HCT116 (cell line): ENCODE data around the gene ELANE. TPM values are rescaled to one million over a fixed set of nuclear protein-coding genes. Genes with fewer than 3 reads are reported as not detected.

ENCODE experiments used
- ATAC-seq: fragments of 200-7000 bp; cut with Tn5 transposase; 2 replicates; pipeline ENCODE4 v1.9.1; 2020; ENCODE audit warnings: mild to moderate bottlenecking, moderate library complexity
- BruUV-seq: library from RNA; stranded (reverse); fragments of 400-500 nt; replicated peaks from 2 replicates; lab custom pipeline; 2021; lab: Mats Ljungman, UMichigan
- CTCF ChIA-PET: fragments of 300-600 bp; sonication (Branson Sonifier 250); formaldehyde crosslinking; loops from one replicate; lab custom pipeline; 2021; ENCODE audit warnings: antibody characterized with exemption; lab: Charles Lee
- POLR2A ChIA-PET: fragments of 300-600, 350-600 bp; sonication (Branson Sonifier 250); formaldehyde crosslinking; loops from one replicate; lab custom pipeline; 2021; ENCODE audit warnings: antibody characterized with exemption; lab: Charles Lee
- RAD21 ChIA-PET, 2 experiments: fragments of 300-600 bp; sonication (Branson Sonifier 250); formaldehyde crosslinking; loops; one replicate each; lab custom pipeline; 2023; ENCODE audit warnings: low total read pairs in 2 of 2; ENCODE audit not compliant: uncharacterized antibody in 2 of 2, unreplicated experiment in 2 of 2, low non-redundant PET in 1 of 2; lab: Charles Lee
- DNase-seq: peaks from one replicate; pipeline ENCODE4 v3.0.0-alpha.2; 2010; ENCODE audit warnings: low read depth, low spot score
- H2AFZ ChIP-seq: fragments of 200-600 bp; shearing (Covaris generic), sonication (generic); 2 replicates; pipeline ENCODE4 v1.6.1; 2017; ENCODE audit warnings: low read depth, mixed run types, mixed read lengths, antibody characterized with exemption, low read length; ENCODE audit not compliant: poor library complexity, severe bottlenecking
- H3K27ac ChIP-seq: 2 replicates; pipeline ENCODE4 v1.5.1; 2012; ENCODE audit warnings: low read depth, low read length
- H3K27me3 ChIP-seq: fragments of 200-600 bp; sonication (generic); 2 replicates; pipeline ENCODE4 v1.6.1; 2016; ENCODE audit warnings: mixed run types, low read length, mixed read lengths; ENCODE audit not compliant: insufficient read depth
- H3K36me3 ChIP-seq, 2 experiments: fragments of 200-500 bp in 1 of 2; fragments of 200-600 bp in 1 of 2; sonication (Bioruptor generic) in 1 of 2; sonication (generic) in 1 of 2; 2 replicates each; pipeline versions ENCODE4 v1.5.1 to v1.6.1; 2014 to 2016; ENCODE audit warnings: low read length in 2 of 2, inconsistent platforms in 1 of 2, mixed read lengths in 1 of 2, mixed run types in 1 of 2; ENCODE audit not compliant: insufficient read depth in 2 of 2, control insufficient read depth in 1 of 2
- H3K4me1 ChIP-seq, 2 experiments: fragments of 200-600 bp in 1 of 2; sonication (generic) in 1 of 2; 2 replicates each; pipeline versions ENCODE4 v1.5.1 to v1.6.1; 2012 to 2017; ENCODE audit warnings: low read length in 2 of 2, inconsistent platforms in 1 of 2, mild to moderate bottlenecking in 1 of 2, mixed read lengths in 1 of 2, mixed run types in 1 of 2, moderate library complexity in 1 of 2; ENCODE audit not compliant: insufficient read depth in 2 of 2, control insufficient read depth in 1 of 2
- H3K4me2 ChIP-seq: fragments of 200-600 bp; sonication (generic); 2 replicates; pipeline ENCODE4 v1.6.1; 2017; ENCODE audit warnings: mixed run types, low read length, mixed read lengths
- H3K4me3 ChIP-seq, 2 experiments: fragments of 200-600 bp in 1 of 2; sonication (generic) in 1 of 2; replicated peaks in 1 of 2; 2 replicates each; pipeline ENCODE4 v1.5.1; 2011 to 2016; ENCODE audit warnings: low read length in 2 of 2, control low read depth in 1 of 2, low read depth in 1 of 2, mild to moderate bottlenecking in 1 of 2, mixed read lengths in 1 of 2, mixed run types in 1 of 2
- H3K79me2 ChIP-seq: fragments of 200-600 bp; sonication (generic); 2 replicates; pipeline ENCODE4 v1.6.1; 2017; ENCODE audit warnings: mild to moderate bottlenecking, mixed run types, low read length, moderate library complexity, mixed read lengths; ENCODE audit not compliant: insufficient read depth
- H3K9ac ChIP-seq: fragments of 200-600 bp; sonication (generic); 2 replicates; pipeline ENCODE4 v1.6.1; 2016; ENCODE audit warnings: low read length, mixed read lengths
- H3K9me2 ChIP-seq: fragments of 200-600 bp; sonication (generic), shearing (Covaris generic); 2 replicates; pipeline ENCODE4 v1.6.1; 2017; ENCODE audit warnings: mixed run types, mild to moderate bottlenecking, moderate library complexity; ENCODE audit not compliant: insufficient read depth
- H3K9me3 ChIP-seq, 2 experiments: fragments of 200-500 bp in 1 of 2; fragments of 200-600 bp in 1 of 2; sonication (Bioruptor generic) in 1 of 2; sonication (generic) in 1 of 2; 2 replicates each; pipeline ENCODE4 v1.6.1; 2014 to 2017; ENCODE audit warnings: low read length in 2 of 2, mixed read lengths in 2 of 2, inconsistent platforms in 1 of 2, low read depth in 1 of 2, mild to moderate bottlenecking in 1 of 2, mixed run types in 1 of 2, moderate library complexity in 1 of 2; ENCODE audit not compliant: control insufficient read depth in 1 of 2, insufficient read depth in 1 of 2
- H4K20me1 ChIP-seq: fragments of 200-600 bp; sonication (generic), shearing (Covaris generic); 2 replicates; pipeline ENCODE4 v1.6.1; 2017; ENCODE audit warnings: mixed run types, mild to moderate bottlenecking, moderate library complexity; ENCODE audit not compliant: insufficient read depth
- CBX3 ChIP-seq: IDR thresholded peaks from 2 replicates; pipeline ENCODE4 v1.6.1; 2012; ENCODE audit warnings: low read depth
- EGR1 ChIP-seq: IDR thresholded peaks from 2 replicates; pipeline ENCODE4 v1.6.1; 2012; ENCODE audit warnings: low read depth
- ELF1 ChIP-seq: IDR thresholded peaks from 2 replicates; pipeline ENCODE4 v1.6.1; 2012; ENCODE audit warnings: low read depth, borderline replicate concordance
- JUND ChIP-seq: IDR thresholded peaks from 2 replicates; pipeline ENCODE4 v1.6.1; 2012
- POLR2AphosphoS5 ChIP-seq: IDR thresholded peaks from 2 replicates; pipeline ENCODE4 v1.6.1; 2011; ENCODE audit warnings: mild to moderate bottlenecking, low read depth, low read length, moderate library complexity
- RAD21 ChIP-seq: IDR thresholded peaks from 2 replicates; pipeline ENCODE4 v1.6.1; 2012; ENCODE audit warnings: low read depth, mild to moderate bottlenecking
- TCF7L2 ChIP-seq: IDR thresholded peaks from 2 replicates; pipeline ENCODE4 v1.7.0; 2011; ENCODE audit warnings: borderline replicate concordance, inconsistent platforms; ENCODE audit not compliant: insufficient read depth, insufficient read length; ENCODE audit errors: extremely low read depth
- ZFX ChIP-seq: fragments of 450-650 bp; IDR thresholded peaks from 2 replicates; pipeline ENCODE4 v1.6.1; 2017
- ZNF274 ChIP-seq: fragments of 200-500 bp; sonication (Bioruptor generic); IDR thresholded peaks from 2 replicates; pipeline ENCODE4 v1.6.1; 2014; ENCODE audit warnings: mild to moderate bottlenecking, low read depth, low read length, inconsistent platforms
- intact Hi-C: fragments of 100-400 bp; cut with micrococcal nuclease; formaldehyde crosslinking; loops from 2 replicates; pipeline ENCODE4 v1.10.0; 2022
- total RNA-seq: library from RNA; stranded (reverse); gene quantifications from one replicate; pipeline ENCODE4 v1.2.1, GENCODE V29; 2021; ENCODE audit not compliant: unreplicated experiment
- TF ChIP-seq, protein P1 (sequence below), 3 experiments: fragments of 200-600 bp in 1 of 3; sonication (generic) in 1 of 3; IDR thresholded peaks in 2 of 3; conservative IDR thresholded peaks in 1 of 3; 2 replicates each; pipeline ENCODE4 v1.5.1; 2012 to 2017; ENCODE audit warnings: low read depth in 2 of 3, low read length in 2 of 3, antibody characterized with exemption in 1 of 3, borderline replicate concordance in 1 of 3, control low read depth in 1 of 3, mild to moderate bottlenecking in 1 of 3, mixed read lengths in 1 of 3, mixed run types in 1 of 3, moderate library complexity in 1 of 3; ENCODE audit not compliant: insufficient read depth in 1 of 3
- TF ChIP-seq, protein P2 (sequence below): IDR thresholded peaks from 2 replicates; pipeline ENCODE4 v1.6.1; 2012
- TF ChIP-seq, protein P3 (sequence below): IDR thresholded peaks from 2 replicates; pipeline ENCODE4 v1.6.1; 2012; ENCODE audit warnings: low read depth

ELANE gene
- total RNA-seq, 1 experiment from 2014 or later, result not detected

DNA sequence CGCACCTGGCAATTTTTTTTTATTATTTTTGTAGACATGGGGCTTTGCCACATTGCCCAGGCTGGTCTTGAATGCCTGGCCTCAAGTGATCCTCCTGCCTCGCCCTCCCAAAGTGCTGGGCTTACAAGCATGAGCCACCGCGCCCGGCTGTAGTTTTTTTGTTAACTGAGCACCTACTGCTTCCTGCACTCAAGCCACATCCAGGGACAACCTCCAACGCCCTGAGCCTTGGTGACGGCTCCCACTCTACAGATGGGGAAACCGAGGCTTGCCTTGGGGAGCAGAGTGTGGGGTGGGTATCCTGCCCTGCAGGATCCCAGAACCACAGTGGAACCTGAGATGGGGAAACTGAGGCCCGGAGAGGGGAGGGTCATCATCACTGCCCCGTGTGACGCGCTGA is 3.0 kb downstream of the ELANE start:
- Histone ChIP-seq H3K9me2 (no peaks in the 10 kb centered on the region), H2AFZ (no peak overlapping the region), H4K20me1 (no peaks in the 10 kb centered on the region), H3K4me1 (peaks cover 18 to 25% of the 10 kb centered on the region in 2 experiments)
- intact Hi-C loops, result no loop called here
- CTCF ChIA-PET, result interaction anchor here (0.6 kb wide), 1 partner anchor 25 kb away, joined by 3 read pairs; no protein-coding TSS in a partner anchor
- DNase-seq, result no peak
- TF ChIP-seq, protein P1, sequence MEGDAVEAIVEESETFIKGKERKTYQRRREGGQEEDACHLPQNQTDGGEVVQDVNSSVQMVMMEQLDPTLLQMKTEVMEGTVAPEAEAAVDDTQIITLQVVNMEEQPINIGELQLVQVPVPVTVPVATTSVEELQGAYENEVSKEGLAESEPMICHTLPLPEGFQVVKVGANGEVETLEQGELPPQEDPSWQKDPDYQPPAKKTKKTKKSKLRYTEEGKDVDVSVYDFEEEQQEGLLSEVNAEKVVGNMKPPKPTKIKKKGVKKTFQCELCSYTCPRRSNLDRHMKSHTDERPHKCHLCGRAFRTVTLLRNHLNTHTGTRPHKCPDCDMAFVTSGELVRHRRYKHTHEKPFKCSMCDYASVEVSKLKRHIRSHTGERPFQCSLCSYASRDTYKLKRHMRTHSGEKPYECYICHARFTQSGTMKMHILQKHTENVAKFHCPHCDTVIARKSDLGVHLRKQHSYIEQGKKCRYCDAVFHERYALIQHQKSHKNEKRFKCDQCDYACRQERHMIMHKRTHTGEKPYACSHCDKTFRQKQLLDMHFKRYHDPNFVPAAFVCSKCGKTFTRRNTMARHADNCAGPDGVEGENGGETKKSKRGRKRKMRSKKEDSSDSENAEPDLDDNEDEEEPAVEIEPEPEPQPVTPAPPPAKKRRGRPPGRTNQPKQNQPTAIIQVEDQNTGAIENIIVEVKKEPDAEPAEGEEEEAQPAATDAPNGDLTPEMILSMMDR (IDR thresholded peaks at IDR 0.05 in 2 of 3, conservative IDR thresholded peaks at IDR 0.05 in 1 of 3; ENCODE audit: borderline replicate concordance in 1 of 3, insufficient read depth in 1 of 3, low read depth in 2 of 3, low read length in 2 of 3), result no peak
- no peak for TF ChIP-seq JUND
- TF ChIP-seq TCF7L2, result no peak
- no peak for TF ChIP-seq ELF1
- TF ChIP-seq POLR2AphosphoS5, result no peak
- TF ChIP-seq RAD21, result no peak
- TF ChIP-seq, protein P2, sequence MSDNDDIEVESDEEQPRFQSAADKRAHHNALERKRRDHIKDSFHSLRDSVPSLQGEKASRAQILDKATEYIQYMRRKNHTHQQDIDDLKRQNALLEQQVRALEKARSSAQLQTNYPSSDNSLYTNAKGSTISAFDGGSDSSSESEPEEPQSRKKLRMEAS, result no peak
- TF ChIP-seq CBX3, result no peak
- no peak for TF ChIP-seq ZNF274
- no peak for TF ChIP-seq ZFX
- TF ChIP-seq, protein P3, sequence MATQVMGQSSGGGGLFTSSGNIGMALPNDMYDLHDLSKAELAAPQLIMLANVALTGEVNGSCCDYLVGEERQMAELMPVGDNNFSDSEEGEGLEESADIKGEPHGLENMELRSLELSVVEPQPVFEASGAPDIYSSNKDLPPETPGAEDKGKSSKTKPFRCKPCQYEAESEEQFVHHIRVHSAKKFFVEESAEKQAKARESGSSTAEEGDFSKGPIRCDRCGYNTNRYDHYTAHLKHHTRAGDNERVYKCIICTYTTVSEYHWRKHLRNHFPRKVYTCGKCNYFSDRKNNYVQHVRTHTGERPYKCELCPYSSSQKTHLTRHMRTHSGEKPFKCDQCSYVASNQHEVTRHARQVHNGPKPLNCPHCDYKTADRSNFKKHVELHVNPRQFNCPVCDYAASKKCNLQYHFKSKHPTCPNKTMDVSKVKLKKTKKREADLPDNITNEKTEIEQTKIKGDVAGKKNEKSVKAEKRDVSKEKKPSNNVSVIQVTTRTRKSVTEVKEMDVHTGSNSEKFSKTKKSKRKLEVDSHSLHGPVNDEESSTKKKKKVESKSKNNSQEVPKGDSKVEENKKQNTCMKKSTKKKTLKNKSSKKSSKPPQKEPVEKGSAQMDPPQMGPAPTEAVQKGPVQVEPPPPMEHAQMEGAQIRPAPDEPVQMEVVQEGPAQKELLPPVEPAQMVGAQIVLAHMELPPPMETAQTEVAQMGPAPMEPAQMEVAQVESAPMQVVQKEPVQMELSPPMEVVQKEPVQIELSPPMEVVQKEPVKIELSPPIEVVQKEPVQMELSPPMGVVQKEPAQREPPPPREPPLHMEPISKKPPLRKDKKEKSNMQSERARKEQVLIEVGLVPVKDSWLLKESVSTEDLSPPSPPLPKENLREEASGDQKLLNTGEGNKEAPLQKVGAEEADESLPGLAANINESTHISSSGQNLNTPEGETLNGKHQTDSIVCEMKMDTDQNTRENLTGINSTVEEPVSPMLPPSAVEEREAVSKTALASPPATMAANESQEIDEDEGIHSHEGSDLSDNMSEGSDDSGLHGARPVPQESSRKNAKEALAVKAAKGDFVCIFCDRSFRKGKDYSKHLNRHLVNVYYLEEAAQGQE, result no peak
- TF ChIP-seq EGR1, result no peak
- TF ChIP-seq, all 23 proteins: peak for 0
- Histone ChIP-seq H3K79me2 (no peaks in the 10 kb centered on the region), H3K4me2 (no peak overlapping the region), H3K9ac (no peak overlapping the region), H3K36me3 (no peaks in the 10 kb centered on the region), H3K4me3 (no peak overlapping the region), H3K9me3 (no peaks in the 10 kb centered on the region), H3K27me3 (no peaks in the 10 kb centered on the region), H3K27ac (no peak overlapping the region)
- BruUV-seq, result no TSS peak
- POLR2A ChIA-PET, result no interaction called here
- RAD21 ChIA-PET, result no interaction called here
- no peak for ATAC-seq
